SHP77 (cell line): Measurements from ENCODE around the gene RPS19.

Experiments used
- DNase-seq, 2 experiments: peaks; one replicate each; lab custom pipeline; 2025; lab: John Stamatoyannopoulos, UW

Gene RPS19

GRCh38 chr19:41879080-41879479, 19.0 kb downstream of the RPS19 start:
- no peak for DNase-seq

DNA sequence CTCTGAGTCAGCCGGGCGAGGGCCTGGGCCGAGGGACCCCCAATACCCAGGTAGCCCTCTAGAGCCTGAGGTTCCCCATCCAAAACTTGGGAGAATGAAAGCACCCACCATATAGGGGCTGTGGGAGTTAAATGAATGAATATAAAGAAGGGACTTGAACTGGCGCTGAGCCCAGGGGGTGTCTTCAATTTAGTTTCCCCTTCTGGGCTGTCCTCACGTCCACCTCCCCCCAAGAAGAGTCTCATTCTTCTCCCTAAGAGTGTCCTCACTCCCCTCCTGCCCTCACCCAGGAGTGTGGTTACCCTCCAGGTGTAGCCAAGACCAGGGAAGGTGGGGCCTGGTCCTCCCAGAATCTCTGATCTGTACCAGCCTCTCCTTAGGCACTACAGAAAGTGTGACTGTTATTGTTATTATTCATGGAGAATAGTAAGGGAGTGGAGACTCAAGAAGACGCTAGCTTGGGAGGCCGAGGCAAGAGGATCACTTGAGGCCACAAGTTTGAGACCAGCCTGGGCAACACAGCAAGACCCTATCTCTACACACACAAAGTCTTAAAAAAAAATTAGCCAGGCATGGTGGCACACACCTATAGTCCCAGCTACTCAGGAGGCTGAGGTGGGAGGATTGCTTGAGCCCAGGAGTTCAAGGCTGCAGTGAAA, 19.7 kb downstream of the RPS19 start:
- no peak for DNase-seq

- DNase-seq: no peak
These were observed 20.3 kb downstream of the RPS19 start for GRCh38 chr19:41880329-41880708.

DNA sequence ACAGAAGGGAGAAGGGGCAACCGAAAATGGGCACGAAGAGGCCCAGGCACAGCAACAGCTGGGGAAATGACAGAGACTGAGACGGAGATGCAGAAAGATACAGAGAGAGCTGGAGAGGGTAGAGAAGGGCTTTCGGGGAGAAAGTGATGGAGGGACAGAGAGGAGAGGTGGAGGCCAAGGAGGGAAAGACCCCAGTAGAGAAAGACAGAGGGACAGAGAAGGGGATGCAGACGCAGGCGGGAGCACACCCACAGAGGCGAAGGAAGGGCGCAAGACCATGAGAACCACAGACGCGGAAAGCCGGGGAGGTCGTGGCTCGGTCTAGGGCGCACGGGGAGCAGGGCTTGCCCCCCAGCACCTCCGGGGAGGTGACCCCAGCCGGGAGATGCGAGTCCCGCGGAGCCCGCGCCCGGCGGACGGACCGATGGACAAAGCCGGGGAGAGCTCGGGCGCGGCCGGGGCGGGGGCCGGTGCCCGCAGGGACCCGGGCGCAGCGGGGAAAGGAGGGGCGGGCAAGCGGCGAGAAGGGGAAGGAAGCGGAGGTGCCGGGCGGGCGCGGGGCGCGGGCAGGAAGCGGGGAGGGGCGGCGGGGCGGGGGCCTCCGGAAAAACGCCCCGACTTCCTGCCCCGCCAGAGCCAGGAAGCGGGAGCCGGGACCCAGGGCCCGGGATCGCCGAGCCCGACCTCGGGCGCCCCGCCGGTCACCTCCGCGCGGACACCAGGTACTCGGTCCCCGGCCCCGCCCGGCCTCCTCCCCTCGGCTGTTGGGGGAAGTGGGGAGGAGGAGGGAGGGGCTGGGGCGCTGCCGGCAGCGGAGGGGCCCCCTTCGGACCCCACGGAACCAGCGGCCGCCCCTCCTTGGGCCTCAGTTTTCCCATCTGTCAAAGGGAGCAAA, 22.8 kb downstream of the RPS19 start, which contains the start of gene ARHGEF1:
Gene ARHGEF1 (plus strand): TSS at position 617 of the 895 bp plus-strand sequence. CDS start 4,899 bp downstream, outside the sequence.
- peak in 1 of 2 experiments; percentile 22 for DNase-seq

GRCh38 chr19:41883463-41883820, 23.4 kb downstream of the RPS19 start:
- no peak for DNase-seq

- peak; percentile 92 to 96 for DNase-seq
These were observed 24.0 kb downstream of the RPS19 start for GRCh38 chr19:41883821-41884733.

GRCh38 chr19:41886761-41887710, 27.0 kb downstream of the RPS19 start:
- DNase-seq: no peak

- no peak for DNase-seq
These were observed 27.8 kb downstream of the RPS19 start for GRCh38 chr19:41887711-41888382.

DNA sequence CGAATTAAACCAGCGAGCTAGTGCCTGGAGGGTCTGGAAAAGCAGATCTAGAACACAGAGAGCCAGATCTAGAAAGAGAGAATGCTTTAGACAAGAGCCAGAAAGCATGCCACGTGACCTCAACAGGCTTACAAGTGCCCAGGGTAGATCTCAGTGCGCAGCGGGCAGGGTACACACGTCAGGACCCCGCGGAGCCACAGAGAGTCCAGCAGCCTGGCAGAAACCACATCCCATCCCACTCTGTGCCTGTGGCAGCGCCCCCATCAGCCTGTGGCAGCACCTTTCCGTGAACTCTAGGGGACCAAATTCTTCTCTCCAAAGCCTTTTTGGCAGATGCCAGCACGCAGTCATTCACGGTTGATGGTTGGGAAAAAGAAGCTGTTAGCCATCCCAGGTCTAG, 28.9 kb downstream of the RPS19 start:
- DNase-seq: no peak

DNA sequence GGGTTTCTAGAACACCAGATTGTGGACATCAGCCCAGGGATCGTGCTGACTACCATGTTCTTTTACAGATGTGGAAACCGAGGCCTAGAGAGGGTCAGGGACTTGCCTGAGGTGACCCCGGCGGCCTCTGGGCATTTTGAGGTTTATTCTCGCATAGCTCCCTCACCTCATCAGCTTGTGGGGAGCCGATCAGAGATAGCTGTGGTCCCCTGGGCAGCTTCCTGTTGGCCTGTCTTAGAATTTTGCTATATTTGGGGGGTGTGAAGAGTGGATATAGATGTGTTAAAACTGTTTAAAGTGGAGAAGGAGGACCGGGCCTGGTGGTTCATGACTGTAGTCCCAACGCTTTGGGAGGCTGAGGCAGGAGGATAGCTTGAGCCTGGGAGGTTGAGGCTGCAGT, 29.8 kb downstream of the RPS19 start:
- no peak for DNase-seq

DNA sequence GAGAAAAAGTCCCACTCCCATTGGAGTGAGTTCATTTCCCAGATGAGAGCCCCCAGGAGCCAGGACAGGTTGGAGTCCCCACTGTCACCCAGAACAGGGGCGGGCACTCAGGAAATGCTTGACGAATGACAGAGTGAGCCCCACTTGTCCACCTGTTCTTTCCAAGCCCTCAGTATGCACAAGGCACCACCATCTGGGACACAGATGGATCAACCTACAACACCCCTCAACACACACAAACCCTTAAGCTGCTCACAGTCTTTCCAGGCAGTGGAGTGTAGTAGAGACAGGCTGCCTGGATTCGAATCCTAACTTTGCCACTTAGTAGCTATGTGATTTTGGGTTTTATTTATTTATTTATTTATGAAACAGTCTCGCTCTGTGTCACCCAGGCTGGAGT, 30.9 kb downstream of the RPS19 start:
- no peak for DNase-seq

DNA sequence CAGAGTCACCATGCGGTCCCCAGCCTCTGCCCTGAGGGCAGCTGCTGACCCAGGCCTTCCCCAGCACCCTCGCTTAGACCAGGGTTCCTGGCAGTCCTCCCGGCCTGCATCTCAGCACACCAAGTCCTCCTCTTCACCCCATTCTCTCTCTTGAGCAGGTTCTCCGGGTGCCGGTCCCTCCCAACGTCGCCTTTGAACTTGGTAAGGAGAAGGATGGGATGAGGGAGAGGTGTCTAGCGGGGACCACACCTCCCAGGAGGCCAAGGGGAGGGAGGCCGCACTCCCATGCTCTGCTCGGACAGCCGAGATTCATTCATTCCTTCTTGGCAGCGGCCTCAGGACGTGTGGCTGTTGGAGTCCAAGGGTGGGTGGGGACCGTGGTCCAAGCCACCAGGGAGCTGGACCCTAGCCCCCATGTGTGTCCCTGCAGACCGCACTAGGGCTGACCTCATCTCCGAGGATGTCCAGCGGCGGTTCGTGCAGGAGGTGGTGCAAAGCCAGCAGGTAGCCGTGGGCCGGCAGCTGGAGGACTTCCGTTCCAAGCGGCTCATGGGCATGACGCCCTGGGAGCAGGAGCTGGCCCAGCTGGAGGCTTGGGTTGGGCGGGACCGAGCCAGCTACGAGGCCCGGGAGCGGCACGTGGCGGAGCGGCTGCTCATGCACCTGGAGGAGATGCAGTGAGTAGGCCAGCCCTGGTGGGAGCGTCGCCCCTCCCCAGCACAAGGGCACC, 32.3 kb downstream of the RPS19 start:
- DNase-seq: no peak

DNA sequence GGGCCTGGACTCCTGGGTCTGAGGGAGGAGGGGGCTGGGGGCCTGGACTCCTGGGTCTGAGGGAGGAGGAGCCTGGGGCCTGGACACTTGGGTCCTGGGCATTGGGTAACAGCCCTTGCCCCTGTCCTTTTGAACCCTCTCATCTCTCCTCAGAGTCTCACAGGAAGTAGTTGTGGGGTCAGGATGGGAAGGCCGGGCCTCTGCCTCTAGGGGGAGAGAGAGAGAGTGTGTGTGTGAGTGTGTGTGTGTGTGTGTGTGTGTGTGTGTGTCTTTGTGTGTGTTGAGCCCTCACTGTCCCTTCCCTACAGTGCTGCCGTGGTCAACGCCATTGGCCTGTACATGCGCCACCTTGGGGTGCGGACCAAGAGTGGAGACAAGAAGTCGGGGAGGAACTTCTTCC, 33.8 kb downstream of the RPS19 start:
- no peak for DNase-seq

DNA sequence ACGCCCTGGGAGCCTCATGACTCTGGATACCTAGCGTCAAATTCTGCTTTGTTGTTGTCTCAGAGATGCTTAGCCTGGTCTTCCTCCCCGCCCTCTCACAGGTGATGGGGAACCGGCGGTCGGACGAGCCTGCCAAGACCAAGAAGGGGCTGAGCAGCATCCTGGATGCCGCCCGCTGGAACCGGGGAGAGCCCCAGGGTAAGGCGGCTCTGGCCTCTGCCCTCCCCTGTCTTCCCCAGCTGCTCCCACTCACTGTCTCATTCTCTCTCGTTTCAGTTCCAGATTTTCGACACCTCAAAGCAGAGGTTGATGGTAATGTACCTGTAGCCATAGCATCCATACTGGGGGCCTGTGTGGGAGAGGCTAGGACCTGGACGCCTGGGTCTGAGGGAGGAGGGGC, 34.3 kb downstream of the RPS19 start:
- DNase-seq: no peak

DNA sequence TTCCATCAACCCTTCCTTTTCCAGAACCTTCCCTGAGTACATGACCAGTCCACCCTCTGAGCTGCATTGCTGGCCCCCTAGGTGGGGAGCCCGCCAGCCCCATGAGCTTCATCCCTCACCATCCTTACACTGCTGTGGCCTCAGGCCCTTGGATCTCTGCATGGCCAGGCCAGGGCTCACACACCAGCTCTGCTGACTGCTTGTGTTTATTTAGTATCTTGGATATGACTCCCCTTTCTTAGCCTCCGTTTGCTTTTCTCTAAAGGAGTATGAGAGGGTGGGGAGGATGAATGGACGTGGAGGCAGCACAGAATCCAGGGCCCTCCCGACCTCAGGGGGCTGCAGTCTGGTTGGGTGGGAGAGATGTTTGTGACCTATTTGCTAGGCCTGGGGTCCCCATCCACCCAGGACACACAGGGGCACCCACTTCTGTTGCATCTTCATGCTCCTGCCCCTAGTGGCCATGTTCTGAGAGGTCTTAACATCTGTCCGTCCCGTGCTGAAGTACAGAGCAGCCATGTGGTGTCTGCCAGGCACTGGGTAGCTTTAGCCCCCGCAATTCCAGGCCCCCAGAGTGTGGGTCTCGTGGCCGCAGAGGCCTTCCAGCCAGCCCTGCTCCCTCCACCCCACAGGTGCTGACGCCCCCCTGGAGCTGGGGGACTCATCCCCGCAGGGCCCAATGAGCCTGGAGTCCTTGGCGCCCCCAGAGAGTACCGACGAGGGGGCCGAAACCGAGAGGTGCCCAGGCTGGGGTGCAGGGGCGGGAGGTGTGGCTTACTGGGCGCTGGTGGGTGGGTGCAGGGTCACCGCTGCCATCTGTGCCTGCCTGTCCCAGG, 35.9 kb downstream of the RPS19 start:
- no peak for DNase-seq

GRCh38 chr19:41896581-41896942, 36.5 kb downstream of the RPS19 start:
- DNase-seq: no peak

DNA sequence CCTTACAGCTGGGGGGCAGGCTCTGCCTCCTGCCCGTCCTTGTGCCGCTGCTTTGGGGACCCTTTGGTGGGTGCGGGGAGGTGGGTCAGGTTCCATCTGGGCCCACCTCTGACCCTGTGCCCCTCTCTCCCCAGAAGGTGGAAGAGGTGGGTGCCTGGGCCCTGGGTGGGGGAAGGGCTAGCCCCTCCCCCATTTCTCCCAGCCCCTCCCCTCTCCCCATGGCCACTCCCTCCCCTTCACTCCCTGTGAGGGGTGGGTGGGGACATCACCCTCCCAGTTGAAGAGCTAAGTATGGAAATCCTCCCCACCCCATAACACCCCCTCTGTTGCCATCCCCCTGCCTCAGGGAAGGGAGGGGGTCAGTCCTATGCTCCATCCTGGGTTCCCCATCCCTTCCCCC, 37.1 kb downstream of the RPS19 start:
- DNase-seq: no peak

DNA sequence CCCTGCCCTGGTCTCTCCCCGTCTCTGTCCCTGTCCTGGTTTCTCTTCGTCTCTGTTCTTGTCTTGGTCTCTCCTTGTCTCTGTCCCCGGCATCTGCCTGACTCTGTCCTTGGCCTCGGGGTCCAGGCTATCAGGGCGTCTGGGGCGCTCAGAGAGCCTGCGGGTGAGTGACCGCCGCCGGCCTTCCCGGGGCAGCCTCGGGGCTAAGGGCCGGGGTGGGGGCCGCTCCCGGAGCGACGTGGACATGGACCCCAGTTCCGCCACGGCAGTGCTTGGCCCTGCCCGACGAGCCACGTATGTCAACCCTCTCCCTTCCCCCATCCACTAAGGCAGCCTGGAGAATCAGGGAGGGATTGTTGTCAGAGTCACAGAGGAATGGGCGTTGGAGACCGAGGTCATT, 37.8 kb downstream of the RPS19 start:
- DNase-seq: no peak

DNA sequence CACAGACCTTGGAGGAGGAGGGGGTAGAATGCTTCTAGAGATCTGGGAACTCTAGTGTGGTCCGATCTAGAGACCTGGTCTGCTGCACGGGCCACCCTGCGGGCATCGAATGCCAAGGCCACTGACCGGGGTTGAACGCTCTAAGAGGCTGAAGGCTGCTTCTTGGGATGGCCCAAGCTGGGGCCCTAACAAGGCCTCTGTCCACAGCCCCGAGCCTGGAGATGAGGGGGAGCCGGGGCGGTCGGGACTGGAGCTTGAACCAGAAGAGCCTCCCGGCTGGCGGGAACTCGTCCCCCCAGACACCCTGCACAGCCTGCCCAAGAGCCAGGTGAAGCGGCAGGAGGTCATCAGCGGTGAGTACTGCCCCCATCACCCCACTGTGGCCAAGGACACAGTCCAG, 38.2 kb downstream of the RPS19 start:
- DNase-seq: no peak
